Loucy (cell line): ENCODE results near the gene CNOT6.

Source experiments
- CTCF ChIP-seq: fragments of 200-600 bp; sonication (generic); conservative IDR thresholded peaks from 2 replicates; pipeline ENCODE4 v1.5.1; 2014; ENCODE audit warnings: mild to moderate bottlenecking, antibody characterized with exemption, low read length
- EZH2phosphoT487 ChIP-seq: fragments of 200-600 bp; IDR thresholded peaks from 2 replicates; pipeline ENCODE4 v1.6.1; 2018; ENCODE audit warnings: antibody characterized with exemption, mild to moderate bottlenecking, moderate library complexity, borderline replicate concordance

- TF ChIP-seq CTCF (no peak), EZH2phosphoT487 (no peak)
These were observed 115.2 kb downstream of the CNOT6 start for GRCh38 chr5:180609386-180609785.
